Ovary (tissue), 3 donors: Measurements from ENCODE around the gene CDCA7L.

Source experiments
- POLR2A ChIP-seq: fragments of 450-650 bp; IDR thresholded peaks from one replicate; pipeline ENCODE4 v1.6.1; 2017; ENCODE audit warnings: antibody characterized with exemption, mild to moderate bottlenecking, moderate library complexity
- TF ChIP-seq, protein P1 (sequence below), 3 donors: fragments of 450-650 bp in 2 of 3; fragments of 200-600 bp in 1 of 3; IDR thresholded peaks; one replicate each; pipeline versions ENCODE4 v1.5.1 to v1.8.0; 2016 to 2022; ENCODE audit warnings: antibody characterized with exemption in 3 of 3, mild to moderate bottlenecking in 1 of 3
- donor health status: DM: no; HTN: no; CAD: no.

DNA sequence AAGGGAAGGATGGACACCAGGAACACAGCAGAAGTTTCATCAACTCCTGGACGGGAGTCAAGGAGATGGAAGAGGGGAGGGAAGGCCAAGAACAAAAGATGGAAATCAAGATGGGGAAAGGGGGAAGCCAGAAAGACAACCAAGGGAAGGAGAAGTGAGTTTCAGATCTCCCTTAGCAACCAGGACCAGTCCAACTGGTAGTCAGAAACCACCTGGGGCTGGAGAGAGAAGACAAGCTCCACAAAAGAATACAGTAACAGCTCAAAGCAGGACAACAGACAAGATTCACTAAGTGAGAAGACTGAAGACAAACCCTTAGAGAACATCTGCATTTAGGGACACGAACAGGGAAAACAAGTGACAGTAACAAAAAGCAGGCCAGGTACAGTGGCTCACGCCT is 30.6 kb downstream of the CDCA7L start:
- no peak for TF ChIP-seq POLR2A
- TF ChIP-seq, protein P1, sequence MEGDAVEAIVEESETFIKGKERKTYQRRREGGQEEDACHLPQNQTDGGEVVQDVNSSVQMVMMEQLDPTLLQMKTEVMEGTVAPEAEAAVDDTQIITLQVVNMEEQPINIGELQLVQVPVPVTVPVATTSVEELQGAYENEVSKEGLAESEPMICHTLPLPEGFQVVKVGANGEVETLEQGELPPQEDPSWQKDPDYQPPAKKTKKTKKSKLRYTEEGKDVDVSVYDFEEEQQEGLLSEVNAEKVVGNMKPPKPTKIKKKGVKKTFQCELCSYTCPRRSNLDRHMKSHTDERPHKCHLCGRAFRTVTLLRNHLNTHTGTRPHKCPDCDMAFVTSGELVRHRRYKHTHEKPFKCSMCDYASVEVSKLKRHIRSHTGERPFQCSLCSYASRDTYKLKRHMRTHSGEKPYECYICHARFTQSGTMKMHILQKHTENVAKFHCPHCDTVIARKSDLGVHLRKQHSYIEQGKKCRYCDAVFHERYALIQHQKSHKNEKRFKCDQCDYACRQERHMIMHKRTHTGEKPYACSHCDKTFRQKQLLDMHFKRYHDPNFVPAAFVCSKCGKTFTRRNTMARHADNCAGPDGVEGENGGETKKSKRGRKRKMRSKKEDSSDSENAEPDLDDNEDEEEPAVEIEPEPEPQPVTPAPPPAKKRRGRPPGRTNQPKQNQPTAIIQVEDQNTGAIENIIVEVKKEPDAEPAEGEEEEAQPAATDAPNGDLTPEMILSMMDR (IDR thresholded peaks at IDR 0.05), result no peak
